Measurements from ENCODE around the gene MOCS3. TPM values are rescaled to one million over a fixed set of nuclear protein-coding genes. Genes with fewer than 3 reads are reported as not detected.

MOCS3 gene
- total and polyA plus RNA-seq, 2 of the 13 experiments (the other 11 are each of a cell fraction or from before 2014, with no cell fraction given) = 3.7 to 8.4 TPM

DNA sequence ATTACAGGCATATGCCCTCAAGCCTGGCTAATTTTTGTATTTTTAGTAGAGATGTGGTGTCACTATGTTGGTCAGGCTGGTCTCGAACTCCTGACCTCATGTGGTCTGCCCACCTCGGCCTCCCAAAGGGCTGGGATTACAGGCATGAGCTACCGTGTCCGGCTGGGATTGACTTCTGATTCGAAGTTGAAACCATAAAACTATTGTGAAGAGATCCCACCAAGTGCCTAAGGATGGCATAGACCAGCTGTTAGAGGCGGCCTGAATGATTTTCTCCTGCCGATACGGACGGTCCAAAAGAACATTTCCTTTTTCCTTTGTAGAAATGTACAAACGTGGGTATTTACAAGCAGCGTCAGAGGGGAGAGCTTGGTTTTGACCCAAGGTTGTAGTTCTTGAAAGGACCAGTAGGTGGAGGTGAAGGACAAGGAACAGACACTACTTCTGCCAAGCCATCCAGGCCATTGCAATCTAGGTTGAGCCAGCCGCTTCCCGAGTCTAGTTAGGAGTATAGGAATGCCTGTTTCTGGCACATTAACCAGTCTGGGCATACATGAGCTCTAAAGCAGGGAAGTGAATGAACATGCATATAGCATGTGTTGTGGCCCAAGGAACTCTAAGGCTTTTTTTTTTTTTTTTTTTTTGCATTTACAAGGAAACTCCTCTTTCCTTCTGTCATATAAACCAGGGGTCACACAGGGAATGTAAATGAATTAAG is 29.0 kb downstream of the MOCS3 start (continued):
- TF ChIP-seq, protein P1, sequence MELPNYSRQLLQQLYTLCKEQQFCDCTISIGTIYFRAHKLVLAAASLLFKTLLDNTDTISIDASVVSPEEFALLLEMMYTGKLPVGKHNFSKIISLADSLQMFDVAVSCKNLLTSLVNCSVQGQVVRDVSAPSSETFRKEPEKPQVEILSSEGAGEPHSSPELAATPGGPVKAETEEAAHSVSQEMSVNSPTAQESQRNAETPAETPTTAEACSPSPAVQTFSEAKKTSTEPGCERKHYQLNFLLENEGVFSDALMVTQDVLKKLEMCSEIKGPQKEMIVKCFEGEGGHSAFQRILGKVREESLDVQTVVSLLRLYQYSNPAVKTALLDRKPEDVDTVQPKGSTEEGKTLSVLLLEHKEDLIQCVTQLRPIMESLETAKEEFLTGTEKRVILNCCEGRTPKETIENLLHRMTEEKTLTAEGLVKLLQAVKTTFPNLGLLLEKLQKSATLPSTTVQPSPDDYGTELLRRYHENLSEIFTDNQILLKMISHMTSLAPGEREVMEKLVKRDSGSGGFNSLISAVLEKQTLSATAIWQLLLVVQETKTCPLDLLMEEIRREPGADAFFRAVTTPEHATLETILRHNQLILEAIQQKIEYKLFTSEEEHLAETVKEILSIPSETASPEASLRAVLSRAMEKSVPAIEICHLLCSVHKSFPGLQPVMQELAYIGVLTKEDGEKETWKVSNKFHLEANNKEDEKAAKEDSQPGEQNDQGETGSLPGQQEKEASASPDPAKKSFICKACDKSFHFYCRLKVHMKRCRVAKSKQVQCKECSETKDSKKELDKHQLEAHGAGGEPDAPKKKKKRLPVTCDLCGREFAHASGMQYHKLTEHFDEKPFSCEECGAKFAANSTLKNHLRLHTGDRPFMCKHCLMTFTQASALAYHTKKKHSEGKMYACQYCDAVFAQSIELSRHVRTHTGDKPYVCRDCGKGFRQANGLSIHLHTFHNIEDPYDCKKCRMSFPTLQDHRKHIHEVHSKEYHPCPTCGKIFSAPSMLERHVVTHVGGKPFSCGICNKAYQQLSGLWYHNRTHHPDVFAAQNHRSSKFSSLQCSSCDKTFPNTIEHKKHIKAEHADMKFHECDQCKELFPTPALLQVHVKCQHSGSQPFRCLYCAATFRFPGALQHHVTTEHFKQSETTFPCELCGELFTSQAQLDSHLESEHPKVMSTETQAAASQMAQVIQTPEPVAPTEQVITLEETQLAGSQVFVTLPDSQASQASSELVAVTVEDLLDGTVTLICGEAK (IDR thresholded peaks at IDR 0.05) = no peak
- TF ChIP-seq, protein P1 (CRISPR knock-in tag; IDR thresholded peaks at IDR 0.05) = no peak
- TF ChIP-seq FOXA1 (IDR thresholded peaks at IDR 0.05) = no peak
- TF ChIP-seq FOXA1 (CRISPR knock-in tag; IDR thresholded peaks at IDR 0.05) = peak; percentile 70
- no peak for TF ChIP-seq ZNF234 (CRISPR knock-in tag; conservative IDR thresholded peaks at IDR 0.05)
- TF ChIP-seq MYNN (CRISPR knock-in tag; IDR thresholded peaks at IDR 0.05; ENCODE audit: low read depth) = peak; percentile 72
- 0 out of 2 replicates have a peak, but pooled peaks have one; percentile 37 for TF ChIP-seq SMAD3 (CRISPR knock-in tag; IDR thresholded peaks at IDR 0.05)
- 0 out of 2 replicates have a peak, but pooled peaks have one; percentile 43 for TF ChIP-seq ZNF331 (CRISPR knock-in tag; IDR thresholded peaks at IDR 0.05)
- peak; percentile 33; the same call in 1 of the 2 replicates for TF ChIP-seq SUZ12 (IDR thresholded peaks at IDR 0.05; ENCODE audit: low read depth, low read length)
- TF ChIP-seq MXD4 (CRISPR knock-in tag; IDR thresholded peaks at IDR 0.05) = 0 out of 2 replicates have a peak, but pooled peaks have one; percentile 9
- TF ChIP-seq, protein P2, sequence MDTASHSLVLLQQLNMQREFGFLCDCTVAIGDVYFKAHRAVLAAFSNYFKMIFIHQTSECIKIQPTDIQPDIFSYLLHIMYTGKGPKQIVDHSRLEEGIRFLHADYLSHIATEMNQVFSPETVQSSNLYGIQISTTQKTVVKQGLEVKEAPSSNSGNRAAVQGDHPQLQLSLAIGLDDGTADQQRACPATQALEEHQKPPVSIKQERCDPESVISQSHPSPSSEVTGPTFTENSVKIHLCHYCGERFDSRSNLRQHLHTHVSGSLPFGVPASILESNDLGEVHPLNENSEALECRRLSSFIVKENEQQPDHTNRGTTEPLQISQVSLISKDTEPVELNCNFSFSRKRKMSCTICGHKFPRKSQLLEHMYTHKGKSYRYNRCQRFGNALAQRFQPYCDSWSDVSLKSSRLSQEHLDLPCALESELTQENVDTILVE (CRISPR knock-in tag; IDR thresholded peaks at IDR 0.05) = peak; percentile 52; the same call in 1 of the 2 replicates
- TF ChIP-seq CEBPG (CRISPR knock-in tag; IDR thresholded peaks at IDR 0.05) = peak; percentile 50; the same call in 1 of the 2 replicates
- TF ChIP-seq, protein P3, sequence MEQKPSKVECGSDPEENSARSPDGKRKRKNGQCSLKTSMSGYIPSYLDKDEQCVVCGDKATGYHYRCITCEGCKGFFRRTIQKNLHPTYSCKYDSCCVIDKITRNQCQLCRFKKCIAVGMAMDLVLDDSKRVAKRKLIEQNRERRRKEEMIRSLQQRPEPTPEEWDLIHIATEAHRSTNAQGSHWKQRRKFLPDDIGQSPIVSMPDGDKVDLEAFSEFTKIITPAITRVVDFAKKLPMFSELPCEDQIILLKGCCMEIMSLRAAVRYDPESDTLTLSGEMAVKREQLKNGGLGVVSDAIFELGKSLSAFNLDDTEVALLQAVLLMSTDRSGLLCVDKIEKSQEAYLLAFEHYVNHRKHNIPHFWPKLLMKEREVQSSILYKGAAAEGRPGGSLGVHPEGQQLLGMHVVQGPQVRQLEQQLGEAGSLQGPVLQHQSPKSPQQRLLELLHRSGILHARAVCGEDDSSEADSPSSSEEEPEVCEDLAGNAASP (CRISPR knock-in tag; IDR thresholded peaks at IDR 0.05; ENCODE audit: borderline replicate concordance) = 0 out of 2 replicates have a peak, but pooled peaks have one; percentile 36
- TF ChIP-seq, protein P4, sequence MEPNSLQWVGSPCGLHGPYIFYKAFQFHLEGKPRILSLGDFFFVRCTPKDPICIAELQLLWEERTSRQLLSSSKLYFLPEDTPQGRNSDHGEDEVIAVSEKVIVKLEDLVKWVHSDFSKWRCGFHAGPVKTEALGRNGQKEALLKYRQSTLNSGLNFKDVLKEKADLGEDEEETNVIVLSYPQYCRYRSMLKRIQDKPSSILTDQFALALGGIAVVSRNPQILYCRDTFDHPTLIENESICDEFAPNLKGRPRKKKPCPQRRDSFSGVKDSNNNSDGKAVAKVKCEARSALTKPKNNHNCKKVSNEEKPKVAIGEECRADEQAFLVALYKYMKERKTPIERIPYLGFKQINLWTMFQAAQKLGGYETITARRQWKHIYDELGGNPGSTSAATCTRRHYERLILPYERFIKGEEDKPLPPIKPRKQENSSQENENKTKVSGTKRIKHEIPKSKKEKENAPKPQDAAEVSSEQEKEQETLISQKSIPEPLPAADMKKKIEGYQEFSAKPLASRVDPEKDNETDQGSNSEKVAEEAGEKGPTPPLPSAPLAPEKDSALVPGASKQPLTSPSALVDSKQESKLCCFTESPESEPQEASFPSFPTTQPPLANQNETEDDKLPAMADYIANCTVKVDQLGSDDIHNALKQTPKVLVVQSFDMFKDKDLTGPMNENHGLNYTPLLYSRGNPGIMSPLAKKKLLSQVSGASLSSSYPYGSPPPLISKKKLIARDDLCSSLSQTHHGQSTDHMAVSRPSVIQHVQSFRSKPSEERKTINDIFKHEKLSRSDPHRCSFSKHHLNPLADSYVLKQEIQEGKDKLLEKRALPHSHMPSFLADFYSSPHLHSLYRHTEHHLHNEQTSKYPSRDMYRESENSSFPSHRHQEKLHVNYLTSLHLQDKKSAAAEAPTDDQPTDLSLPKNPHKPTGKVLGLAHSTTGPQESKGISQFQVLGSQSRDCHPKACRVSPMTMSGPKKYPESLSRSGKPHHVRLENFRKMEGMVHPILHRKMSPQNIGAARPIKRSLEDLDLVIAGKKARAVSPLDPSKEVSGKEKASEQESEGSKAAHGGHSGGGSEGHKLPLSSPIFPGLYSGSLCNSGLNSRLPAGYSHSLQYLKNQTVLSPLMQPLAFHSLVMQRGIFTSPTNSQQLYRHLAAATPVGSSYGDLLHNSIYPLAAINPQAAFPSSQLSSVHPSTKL (CRISPR knock-in tag; IDR thresholded peaks at IDR 0.05) = no peak

Data from HepG2 (cell line).